ENCODE data around the gene USP49.

Gene USP49

DNA sequence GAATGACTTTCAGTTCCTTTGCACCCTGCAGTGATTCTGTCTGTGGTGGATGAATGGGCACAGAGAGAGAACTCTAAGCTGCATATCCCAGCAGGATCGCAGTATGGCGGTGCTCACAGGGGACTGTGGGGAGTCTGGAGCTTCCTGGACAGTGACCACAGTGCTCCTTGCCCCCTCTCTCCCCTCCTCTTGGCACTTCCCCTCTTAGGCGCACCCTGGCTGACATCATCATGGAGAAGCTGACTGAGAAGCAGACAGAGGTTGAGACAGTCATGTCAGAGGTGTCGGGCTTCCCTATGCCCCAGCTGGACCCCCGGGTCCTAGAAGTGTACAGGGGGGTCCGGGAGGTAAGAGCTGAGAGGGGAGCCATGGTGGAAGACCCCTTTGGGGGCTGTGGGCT, 34.7 kb upstream of the USP49 start:
- DNase-seq (ENCODE audit: low read depth, low spot score): no peak

DNA sequence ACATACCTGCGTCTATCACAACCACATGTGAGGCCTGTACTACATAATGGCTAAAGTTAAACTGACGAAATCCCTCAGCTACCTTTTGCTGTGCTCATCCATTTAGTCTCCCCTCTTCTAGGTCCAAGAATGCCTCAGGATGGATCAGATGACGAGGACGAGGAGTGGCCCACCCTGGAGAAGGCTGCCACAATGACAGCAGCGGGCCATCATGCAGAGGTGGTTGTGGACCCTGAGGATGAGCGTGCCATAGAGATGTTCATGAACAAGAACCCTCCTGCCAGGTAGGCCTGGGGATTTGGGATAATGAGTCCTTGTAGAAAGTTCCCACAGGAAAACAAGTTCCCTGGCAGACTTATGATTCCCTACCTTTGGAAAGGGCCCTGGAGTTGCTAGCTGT, 32.1 kb upstream of the USP49 start:
- no peak for DNase-seq (ENCODE audit: low read depth, low spot score)

DNA sequence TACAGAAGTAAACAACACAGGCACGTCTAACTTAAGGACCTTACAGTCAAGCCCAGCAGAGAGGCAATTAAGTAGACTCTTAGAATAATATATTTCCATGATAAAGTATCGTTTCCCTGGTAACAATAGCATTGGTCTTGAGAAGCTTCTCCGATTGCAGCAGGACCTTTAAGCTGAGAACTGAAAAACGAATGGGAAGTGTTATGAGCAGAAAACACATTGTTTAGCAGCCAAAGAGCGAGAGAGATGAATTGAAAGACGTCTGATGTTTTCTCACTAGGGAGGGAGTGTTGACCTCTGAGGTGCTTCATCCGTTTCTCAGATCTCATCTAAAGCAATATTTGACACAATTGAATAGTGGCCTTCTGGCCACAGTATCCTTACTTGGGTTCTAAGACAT, 27.0 kb upstream of the USP49 start:
- peak; percentile 28 for DNase-seq (ENCODE audit: low read depth, low spot score)

DNA sequence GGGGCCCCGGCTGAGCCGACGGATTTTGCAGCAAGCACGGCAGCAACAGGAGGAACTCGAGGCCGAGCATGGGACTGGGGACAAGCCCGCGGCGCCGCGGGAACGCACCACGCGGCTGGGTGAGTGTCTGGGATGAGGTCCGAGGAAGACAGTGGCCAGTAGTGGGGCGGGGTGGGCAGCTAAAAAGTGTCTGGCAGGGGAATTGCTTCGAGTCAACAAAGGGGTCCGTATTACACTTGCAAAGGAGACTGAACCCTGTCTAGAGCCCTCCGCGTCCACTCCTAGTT, 26.5 kb upstream of the USP49 start:
- DNase-seq (ENCODE audit: low read depth, low spot score): no peak

DNA sequence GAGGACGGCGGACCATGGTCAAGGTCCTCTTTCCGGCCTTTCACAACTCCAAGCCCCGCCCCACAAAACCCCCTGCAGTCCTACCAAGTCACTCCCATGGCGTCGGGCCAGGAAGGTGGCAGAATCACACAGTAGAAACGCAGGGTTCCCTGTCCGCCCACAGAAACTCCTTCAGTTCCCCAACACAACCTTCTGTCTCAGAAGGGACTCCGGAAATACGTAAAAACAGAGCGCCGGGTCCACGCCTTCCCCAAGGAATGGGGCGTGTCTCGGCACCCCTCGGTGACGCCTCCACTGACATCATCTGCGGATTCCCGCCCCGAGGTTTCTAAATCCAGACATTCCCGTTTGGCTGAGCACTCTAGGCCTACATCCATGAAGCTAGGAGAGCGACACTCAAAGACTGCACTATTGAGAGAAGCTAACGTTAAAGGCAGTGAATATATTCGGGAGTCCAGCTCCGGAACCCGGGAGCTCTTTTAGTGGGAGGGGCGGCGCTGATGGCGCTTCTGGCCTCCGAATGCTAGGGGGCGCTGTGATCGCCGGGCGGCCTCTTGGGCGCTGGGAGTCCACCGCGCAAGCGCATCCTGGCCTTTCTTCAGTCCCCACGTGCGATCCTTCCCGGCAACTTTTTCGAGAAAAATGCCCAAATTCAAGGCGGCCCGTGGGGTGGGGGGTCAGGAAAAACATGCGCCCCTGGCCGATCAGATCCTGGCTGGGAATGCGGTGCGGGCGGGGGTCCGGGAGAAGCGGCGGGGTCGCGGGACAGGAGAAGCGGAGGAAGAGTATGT, 25.9 kb upstream of the USP49 start, which contains the start of the genes BYSL and MED20:
BYSL (plus strand) TSS at position 579 of the 791 bp plus-strand sequence; CDS start at position 643, 64 bp downstream.
MED20 (minus strand) TSS at position 219 of the 791 bp plus-strand sequence; CDS start at position 98, 121 bp downstream.
- DNase-seq (ENCODE audit: low read depth, low spot score): peak; percentile 97

DNA sequence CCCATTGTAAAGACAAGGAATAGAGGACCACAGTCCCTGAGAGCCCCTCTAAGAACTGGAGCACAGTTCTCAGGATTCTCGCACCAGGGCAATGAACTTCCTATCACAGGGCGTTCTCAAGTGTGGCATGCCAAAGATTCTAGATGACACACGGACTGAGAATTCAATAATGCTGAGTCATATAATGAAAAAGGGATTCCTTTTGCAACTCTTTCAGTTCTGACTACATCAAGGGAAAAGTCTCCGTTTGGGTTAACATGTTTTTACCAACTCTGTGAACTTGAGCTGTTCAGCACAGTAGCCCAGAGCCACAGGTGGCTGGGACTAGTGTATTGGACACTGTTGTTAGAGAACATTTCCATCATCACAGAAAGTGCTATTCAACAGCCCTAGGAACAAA, 22.4 kb upstream of the USP49 start:
- peak; percentile 93 for DNase-seq (ENCODE audit: low read depth, low spot score)

DNA sequence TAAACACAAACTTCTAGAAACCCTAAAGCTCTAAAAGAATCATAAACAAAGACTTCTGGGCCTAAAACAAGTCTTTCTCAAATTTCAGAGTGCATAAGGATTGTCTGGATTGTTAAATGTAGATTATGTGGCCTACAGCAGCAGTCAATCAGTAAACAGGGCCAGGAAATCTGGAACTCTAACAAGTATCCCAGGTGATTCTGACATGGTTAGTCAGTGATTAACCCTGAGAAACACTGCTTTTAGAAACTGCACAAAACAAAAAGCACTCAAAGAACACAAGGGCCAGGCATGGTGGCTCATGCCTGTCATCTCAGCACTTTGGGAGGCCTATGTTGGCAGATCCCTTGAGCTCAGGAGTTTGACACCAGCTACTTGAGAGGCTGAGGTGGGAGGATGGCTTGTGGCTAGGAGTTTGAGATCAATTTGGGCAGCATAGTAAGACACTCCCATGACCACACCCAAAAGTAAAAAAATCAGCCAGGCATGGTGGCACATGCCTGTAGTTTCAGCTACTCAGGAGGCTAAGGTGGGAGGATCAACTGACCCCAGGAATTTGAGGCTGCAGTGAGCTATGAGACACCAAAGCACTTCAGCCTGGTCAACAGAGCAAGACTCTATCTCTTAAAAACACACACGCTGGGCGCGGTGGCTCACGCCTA, 19.8 kb upstream of the USP49 start:
- DNase-seq (ENCODE audit: low read depth, low spot score): no peak

DNA sequence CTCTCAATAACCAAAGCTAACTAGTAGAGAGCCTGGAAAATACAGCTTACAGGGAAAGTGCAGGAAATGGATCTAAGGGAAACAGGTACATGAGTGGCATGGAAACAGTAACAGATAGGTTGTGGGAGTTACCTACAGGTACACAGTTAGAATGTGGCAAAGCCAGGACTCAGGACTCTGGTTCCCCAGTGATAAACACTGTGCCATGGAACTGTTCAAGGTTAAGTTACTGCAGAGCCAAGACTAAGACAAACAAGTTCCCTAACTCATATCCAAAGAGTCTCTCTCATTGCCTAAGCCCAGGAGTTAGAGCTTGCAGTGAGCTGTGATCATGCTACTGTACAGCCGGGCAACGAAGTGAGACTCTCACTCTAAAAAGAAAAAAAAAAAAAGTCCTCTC, 19.2 kb upstream of the USP49 start:
- DNase-seq (ENCODE audit: low read depth, low spot score): no peak

DNA sequence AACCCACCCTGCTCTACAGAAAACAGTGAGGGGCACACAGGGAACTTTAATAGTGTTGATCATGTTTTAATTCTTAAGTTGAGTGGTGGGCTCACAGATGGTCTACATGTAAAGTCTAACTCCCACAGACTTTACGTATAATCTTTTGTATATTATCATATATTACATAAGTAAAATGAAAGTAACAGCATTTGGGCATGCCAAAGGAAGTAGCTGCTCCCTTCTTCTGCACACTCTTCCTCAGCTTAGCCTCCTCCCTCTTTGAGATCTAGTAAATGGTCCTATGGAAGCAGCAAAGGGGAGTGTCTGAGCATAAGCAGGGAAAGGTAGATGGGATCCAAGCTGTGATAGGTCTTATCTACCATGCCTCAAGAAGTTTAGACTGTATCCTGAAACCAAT, 14.6 kb upstream of the USP49 start:
- DNase-seq (ENCODE audit: low read depth, low spot score): no peak

- no peak for DNase-seq (ENCODE audit: low read depth, low spot score)
These were observed 6.8 kb upstream of the USP49 start for GRCh38 chr6:41901882-41902519.

DNA sequence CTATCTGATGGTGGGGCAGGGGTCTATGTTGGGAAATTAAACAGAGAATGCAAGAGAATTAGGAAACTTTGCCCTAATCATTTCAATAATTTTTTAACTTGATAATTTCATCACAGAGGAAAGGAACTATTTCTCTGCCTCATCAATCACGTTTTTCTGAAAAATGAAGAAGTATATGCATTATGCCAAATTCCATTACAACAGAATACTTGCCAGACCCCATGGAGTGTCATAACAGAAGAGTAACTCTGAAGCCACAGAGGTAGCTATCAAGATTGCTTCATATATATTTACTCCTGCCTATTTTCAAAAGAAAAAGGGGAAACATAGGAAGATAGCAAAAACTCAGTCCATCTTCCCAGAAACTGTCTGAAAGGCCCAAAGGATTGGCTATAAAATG, 5.7 kb upstream of the USP49 start:
- no peak for DNase-seq (ENCODE audit: low read depth, low spot score)

DNA sequence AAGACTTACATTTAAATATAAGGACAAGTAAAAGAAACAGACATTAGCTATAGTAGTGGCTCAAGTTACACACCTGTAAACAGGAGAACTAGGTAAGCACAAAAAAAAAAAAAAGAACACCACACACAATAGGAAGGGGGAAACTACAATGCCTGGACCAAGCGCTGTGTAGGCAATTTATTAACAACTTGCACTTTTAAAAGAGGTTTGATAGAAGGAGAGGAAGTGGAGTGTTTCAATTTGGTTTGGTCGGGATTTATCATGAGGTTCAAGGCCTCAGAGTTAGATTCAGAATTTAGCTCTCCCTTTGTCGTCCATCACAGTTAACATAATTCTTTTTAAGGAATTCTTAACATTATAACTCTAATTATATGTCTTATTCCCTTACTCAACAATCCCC, 1.1 kb upstream of the USP49 start:
- no peak for DNase-seq (ENCODE audit: low read depth, low spot score)

DNA sequence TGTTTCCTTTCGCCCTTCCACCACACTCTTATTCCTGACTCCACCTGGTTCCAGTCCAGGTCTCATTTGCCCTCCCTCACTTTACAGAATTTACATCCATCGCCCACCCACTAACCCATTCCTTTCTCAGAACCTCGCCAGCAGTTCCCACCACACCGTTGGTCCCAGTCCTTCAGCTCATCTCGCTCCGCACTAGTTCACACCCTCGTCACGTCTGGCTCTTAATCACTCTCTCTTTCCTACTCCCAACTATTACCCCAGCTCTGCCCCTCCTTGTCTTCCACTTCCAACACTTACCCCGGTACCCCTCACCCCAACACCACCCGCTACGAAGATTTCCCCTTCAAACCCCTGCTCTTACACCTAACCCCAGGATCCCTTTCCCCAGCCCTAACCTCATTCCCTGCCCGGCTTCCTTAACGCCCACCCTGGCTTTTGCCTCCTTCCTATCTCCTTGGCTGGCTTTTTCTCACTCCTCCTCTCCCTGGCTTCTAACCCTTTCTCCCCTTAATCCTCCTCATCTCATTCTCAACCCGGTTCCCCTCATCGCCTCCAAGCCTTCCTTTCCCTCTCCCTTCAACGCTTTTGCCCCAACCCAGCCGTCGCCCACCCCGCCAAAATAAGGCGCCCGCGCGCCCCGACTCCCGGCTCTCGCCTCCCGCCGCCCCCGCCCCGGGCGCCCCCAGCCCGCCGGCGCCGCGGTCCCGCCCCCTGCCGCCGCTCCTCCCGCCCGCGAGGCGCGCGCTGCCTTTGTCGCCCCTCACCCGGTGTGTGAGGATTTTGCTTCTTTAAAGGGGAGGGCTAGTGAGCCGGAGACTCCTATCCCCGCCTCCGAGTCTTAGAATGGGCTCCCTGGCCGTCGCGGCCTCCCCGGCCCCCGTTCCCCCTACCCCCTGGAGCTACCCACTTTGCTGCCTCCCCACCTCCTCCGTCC, 542 bp downstream of the USP49 start:
- peak; percentile 45 for DNase-seq (ENCODE audit: low read depth, low spot score)

GRCh38 chr6:41892921-41893564, 2.1 kb downstream of the USP49 start:
- no peak for DNase-seq (ENCODE audit: low read depth, low spot score)

DNA sequence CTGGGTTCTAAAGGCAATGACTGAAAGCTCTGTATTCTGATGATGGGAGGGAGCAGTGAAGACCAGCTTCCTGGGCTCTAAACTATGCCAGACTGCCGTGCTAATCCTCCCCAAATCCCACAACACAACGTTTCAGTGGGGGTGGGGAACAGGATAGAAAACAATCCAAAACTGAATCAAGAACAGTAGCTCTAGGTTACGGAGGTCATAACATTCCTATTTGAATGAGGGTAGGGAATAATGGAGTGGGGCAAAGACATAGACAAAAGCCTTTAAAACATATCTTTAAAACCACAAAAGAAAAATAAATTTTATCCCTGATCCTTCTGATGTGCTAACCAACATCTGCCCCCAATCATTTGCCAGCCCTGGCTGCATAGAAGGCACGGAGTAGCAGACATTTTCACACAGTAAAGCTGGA, 7.8 kb downstream of the USP49 start:
- peak; percentile 17 for DNase-seq (ENCODE audit: low read depth, low spot score)

DNA sequence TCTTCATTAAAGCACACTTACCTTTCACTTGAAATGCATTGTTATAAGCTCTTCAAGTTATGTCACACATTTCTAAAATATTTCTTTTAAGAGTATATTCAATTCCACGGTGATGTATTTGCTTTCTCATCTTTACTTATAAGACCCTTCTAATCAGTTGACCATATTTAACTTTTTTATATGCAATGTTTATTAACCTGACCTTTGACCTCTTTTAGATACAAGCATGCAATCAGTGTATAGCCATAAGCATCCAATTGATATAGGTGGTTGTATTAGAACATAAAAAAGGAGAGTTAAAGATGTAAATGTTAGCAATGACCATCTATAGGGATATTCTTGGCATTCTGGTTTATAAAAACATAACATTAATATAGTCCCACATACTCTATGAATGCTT, 9.2 kb downstream of the USP49 start:
- no peak for DNase-seq (ENCODE audit: low read depth, low spot score)

GRCh38 chr6:41884957-41885356, 10.2 kb downstream of the USP49 start:
- DNase-seq (ENCODE audit: low read depth, low spot score): no peak

DNA sequence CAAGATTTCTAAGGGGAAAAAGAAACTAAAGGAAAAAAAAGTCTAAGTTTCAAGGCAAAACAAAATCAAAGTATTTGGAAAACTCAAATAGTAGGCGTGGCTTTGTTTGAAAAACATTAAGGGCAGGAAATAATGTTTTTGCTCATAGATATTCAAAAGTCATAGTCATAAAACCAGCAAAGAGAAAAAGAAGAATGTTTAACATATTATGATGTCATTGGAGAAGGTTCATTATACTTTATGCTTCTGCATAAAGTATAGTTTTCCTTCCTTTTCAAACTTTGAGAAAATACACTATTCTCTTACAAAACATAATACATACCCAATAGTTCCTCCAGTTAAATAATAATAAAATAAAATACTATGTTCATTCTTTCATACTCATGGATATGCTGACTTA, 13.7 kb downstream of the USP49 start:
- DNase-seq (ENCODE audit: low read depth, low spot score): no peak

GRCh38 chr6:41878961-41879405, 16.2 kb downstream of the USP49 start:
- peak; percentile 46 for DNase-seq (ENCODE audit: low read depth, low spot score)

DNA sequence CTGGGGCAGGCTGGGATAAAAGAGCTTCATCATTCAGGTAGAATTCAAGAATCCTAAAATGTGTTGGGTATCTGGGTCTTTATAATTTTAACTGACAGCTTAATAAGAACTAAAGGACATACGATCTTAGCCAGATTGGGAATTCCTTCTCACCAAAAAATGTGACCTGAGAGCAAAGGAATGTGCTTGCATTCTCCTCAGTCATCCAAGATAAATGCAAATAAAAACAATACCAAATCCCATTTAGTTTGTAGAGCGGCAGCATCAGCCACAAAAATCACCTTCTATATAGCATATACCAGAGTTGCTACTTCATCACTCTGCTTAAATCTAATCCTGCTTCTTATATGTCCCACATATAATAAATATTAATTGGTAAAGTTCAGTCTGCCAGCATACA, 16.9 kb downstream of the USP49 start:
- DNase-seq (ENCODE audit: low read depth, low spot score): peak; percentile 83

- DNase-seq (ENCODE audit: low read depth, low spot score): no peak
These were observed 18.0 kb downstream of the USP49 start for GRCh38 chr6:41877051-41877680.

Measured in astrocyte of the hippocampus (primary cell).